NOMO-1 treated with dmso at 0.1 percent for 144 hours (cell line): Measurements from ENCODE around the gene PARPBP.
"Not testable (repeated sequence)": the region's sequence is repeated elsewhere in the genome, so short reads cannot be mapped to it uniquely, and the experiment has no call there.

Source experiments
- DNase-seq: peaks from one replicate; lab custom pipeline; 2025; ENCODE audit not compliant: unreplicated experiment; lab: John Stamatoyannopoulos, UW

PARPBP gene

DNA sequence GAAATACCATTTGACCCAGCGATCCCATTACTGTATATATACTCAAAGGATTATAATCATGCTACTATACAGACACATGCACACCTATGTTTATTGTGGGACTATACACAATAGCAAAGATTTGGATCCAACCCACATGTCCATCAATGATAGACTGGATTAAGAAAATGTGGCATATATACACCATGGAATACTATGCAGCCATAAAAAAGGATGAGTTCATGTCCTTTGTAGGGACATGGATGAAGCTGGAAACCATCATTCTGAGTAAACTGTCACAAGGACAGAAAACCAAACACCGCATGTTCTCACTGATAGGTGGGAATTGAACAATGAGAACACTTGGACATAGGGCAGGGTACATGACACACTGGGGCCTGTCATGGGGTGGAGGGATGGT lies 120.9 kb downstream of the PARPBP start:
- not testable (repeated sequence) for DNase-seq
